HG03520 (cell line): ENCODE results near the gene CUEDC1.
"Not testable (repeated sequence)": the region's sequence is repeated elsewhere in the genome, so short reads cannot be mapped to it uniquely, and the experiment has no call there.

Experiments
- ATAC-seq: cut with Tn5 transposase; IDR thresholded peaks from one replicate; pipeline ENCODE4 v1.9.1; 2021; ENCODE audit warnings: mild to moderate bottlenecking, moderate library complexity; ENCODE audit not compliant: unreplicated experiment

CUEDC1 gene

DNA sequence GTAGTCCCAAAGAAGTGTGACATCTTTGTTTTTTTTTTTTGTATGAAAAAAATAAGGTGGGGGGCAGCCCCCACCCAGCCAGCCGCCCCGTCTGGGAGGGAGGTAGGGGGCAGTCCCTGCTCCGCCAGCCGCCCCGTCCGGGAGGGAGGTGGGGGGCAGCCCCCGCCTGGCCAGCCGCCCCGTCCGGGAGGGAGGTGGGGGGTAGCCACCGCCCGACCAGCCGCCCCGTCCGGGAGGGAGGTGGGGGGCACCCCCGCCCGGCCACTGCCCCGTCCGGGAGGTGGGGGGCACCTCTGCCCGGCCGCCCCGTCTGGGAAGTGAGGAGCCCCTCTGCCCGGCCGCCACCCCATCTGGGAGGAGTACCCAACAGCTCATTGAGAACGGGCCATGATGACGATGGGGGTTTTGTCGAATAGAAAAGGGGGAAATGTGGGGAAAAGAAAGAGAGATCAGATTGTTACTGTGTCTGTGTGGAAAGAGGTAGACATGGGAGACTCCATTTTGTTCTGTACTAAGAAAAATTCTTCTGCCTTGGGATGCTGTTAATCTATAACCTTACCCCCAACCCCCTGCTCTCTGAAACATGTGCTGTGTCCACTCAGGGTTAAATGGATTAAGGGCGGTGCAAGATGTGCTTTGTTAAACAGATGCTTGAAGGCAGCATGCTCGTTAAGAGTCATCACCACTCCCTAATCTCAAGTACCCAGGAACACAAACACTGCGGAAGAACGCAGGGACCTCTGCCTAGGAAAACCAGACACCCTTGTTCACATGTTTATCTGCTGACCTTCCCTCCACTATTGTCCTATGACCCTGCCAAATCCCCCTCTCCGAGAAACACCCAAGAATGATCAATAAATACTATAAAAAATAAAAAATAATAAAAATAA lies 108.9 kb downstream of the CUEDC1 start:
- not testable (repeated sequence) for ATAC-seq

DNA sequence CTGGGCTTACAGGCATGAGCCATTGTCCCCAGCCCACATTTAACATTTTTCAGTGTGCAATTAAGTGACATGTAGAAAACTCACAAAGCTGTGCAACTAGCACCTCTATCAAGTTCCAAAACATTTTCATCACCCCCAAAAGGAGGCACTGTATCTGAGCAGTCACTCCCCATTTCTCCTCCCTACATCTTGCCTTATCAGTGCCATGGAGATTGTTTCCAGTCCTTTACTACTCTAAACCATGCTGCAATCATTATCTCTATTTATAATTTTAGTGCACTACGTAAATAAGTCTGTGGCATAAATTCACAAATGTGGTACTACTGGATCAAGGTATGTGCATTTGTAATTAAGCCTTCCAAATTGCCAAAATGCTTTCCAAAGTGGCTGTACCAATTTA lies 112.9 kb downstream of the CUEDC1 start:
- no peak for ATAC-seq

DNA sequence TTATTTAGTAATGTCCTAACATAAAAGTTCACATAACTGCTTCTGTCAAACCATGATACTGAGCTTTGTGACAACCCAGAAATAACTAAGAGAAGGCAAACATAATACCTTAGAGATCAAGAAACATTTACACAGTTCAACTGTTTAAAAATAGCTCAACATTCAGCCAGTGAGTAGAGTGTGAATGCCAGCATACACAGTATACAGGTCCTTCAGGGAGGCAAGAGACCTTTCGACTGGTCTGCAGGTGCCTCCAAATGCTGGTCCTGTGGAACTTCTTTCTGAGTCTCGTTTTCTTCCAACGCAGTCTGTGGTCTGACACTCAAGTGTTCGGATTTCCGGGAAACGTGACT lies 115.7 kb downstream of the CUEDC1 start:
- ATAC-seq = no peak

DNA sequence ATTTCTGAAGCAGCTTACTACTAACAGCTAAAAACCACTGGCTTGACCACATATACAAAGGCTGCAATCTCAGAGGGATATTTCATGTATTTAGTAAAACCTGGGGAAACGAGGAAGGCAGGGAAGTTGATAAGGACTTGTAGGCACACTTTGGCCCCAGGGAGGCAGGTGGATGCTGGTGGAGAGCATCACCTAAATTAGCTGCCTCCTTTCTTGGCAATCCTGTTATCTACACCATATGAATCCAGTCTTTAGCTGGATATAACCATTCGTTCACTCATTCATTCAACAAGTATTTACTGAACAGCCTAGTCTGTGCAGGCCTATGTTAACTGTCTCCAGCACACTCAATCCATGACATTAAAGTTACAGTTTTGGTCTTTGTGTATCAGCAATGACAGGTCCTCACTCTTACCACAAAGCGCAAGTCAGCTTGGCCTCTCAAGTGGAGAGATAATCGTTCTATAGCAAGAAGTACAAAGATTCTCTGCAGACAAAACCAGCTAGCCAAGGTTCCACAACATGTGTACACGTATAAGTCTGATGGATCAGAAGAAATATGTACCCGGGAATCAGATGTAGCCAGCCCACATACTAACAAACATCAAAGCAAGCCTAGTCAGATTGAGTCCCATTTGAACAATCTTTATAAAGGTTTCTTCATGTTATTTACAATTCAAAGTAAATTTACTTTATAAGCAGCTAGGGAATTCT lies 116.2 kb downstream of the CUEDC1 start:
- no peak for ATAC-seq

DNA sequence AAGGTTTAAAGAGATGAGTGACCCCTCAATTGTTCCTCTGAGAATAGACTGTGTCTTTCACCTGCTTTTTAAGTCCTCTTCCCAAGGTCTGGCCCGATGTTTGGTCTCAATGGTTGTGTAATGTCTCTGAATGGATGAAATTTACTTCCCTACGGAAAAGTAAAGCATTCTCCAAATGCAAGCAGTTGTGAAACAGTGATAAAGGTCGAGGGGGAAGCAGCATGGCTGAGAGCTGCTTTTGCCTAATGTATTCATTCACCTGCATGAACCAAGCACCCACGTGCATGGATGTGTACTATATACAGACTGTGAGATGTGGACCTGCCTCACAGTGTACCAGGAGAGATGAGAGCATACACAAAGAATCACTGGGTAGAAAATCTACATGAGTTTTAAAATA lies 116.8 kb downstream of the CUEDC1 start:
- no peak for ATAC-seq

DNA sequence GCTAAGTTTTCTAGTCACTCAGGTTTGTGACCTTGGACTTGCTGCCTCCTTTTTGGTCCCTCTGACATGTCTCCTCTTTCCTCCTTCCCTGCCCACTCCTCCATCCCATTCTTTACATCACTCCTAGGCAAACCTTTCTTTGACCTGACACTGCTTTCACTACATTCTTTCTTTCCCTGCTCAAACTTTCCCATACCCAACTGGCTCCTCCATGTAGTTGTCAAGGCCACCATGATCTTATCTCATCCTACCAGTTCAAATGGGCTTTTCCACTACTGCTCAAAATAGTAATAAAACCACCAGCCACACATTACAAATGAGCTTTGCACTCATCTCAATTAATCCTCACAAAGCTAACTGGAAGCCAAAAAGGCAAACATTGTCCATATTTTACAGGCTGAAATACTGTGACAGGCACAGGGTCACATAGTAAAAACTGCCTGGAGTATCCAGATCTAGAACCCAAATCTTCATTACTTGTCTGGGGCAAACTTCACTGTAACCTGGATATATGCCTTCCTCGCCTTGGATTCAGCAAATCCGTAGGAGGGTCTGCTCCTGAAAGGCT lies 119.8 kb downstream of the CUEDC1 start:
- ATAC-seq = no peak

DNA sequence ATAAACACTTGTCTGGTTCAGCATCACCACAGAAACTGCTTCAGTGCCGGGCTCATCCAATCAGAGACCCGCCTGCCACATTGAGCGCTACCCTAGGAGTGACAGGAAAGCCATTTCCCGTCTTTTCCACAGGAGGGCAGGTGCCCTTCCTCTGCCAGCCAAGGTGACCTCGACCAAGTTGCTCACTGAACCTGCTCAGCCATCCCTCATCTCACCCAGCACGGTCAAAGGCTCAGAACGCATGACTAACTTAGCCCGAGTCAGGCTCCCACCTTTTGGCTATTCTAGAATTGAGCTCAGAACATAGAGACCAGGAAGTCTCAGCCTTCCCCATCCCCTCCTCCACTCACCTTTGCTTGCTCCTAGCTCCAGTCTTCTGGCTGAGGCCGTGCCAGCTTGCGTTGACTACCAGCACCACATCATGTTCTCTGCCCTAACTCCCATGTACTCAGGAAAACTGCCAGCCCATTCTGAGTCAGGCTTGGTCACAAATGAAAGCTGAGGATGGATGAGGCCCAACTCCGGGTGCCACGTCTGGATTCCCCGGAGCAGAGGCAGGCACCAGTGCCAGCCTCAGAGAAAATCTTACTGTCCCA lies 121.0 kb downstream of the CUEDC1 start:
- ATAC-seq = no peak

DNA sequence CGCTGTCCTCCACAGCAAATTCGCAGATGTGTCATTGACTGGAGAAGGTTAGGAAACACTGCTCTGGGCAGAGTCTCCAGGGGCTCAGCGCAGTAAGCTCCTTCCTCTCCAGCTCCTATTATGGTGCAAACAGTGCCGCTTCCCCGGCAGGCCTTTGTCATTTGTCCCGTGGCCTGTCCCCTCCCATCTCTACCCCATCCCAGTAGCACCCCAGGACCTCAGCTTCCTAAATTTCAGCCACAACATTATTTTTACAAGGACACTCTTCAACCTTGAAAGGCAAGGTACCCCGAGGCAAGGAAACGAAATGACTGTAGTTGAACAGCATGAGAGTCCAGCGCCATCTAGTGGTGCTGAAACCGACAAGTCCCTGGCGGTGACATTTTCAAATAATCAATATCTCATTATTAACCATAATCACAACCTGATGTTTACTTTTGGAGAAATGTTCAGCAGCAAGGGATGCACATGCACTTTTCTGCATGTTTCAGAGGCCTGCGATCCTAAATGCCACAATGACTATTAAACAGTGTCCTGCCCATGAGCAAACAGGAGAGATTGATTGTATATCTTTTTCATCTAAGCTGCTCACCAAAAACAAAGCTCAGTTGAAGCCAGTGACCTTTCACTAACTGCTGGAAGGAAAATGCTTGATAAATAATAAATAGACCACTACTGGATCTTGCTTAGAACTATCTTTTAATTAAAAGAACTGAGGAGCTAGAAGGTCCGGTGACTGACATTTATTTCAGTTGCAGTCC lies 121.9 kb downstream of the CUEDC1 start:
- no peak for ATAC-seq

DNA sequence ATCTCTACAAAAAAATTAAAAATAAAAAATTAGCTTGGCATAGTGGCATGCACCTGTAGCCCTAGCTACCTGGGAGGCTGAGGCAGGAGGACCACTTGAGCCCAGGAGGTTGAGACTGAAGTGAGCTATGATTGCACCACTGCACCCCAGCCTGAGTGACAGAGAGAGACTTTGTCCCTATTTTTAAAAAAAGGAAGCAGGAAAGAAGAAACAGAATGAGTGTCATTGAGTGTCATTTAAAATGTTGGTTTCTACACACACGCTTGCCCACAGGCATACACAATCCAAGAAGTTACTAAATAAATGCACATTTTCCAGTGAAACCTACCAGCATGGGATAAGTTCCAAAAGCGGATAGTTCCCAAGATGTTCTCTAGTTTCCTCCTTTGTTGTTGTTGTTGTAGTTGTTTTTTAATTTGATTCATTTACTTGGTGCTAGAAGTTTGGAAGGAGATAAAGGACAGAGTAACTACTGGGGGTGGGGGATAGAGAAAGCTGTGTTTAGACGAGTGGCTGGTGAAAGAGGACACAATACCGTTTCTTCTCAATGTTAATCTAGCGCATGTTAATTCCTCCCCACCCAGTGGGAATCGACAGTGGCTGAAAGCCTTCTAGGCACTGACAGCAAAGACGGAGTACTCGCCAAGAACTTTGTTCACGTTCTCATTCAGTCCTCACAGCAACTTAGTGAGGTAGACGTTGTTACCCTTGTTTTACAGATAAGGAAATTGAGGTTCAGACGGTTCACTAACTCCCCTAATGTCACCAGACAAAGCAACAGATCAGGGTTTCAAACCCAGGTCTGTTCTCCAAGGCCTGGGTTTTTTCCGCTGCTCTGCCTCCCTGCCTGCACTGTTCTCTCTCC lies 122.7 kb downstream of the CUEDC1 start:
- no peak for ATAC-seq

DNA sequence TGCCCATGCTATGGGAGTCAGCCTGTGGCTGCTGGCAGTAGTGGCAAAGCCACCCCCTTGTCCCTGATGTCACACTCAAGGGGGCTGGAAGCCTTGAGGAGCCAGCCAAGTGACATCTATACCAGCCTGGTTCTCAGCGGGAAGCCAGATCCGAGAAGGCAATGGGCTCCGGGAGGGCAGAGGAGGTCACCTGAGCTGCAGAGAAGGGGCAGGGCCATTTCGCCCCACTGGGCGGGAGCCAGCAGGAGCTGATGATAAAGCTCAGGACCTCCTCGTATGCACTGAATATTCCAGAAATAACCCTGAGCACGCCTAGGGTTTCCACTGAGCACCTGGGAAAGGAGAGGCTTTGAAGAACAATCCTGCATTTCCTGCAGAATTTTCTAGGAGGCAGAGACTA lies 124.3 kb downstream of the CUEDC1 start:
- ATAC-seq = no peak

DNA sequence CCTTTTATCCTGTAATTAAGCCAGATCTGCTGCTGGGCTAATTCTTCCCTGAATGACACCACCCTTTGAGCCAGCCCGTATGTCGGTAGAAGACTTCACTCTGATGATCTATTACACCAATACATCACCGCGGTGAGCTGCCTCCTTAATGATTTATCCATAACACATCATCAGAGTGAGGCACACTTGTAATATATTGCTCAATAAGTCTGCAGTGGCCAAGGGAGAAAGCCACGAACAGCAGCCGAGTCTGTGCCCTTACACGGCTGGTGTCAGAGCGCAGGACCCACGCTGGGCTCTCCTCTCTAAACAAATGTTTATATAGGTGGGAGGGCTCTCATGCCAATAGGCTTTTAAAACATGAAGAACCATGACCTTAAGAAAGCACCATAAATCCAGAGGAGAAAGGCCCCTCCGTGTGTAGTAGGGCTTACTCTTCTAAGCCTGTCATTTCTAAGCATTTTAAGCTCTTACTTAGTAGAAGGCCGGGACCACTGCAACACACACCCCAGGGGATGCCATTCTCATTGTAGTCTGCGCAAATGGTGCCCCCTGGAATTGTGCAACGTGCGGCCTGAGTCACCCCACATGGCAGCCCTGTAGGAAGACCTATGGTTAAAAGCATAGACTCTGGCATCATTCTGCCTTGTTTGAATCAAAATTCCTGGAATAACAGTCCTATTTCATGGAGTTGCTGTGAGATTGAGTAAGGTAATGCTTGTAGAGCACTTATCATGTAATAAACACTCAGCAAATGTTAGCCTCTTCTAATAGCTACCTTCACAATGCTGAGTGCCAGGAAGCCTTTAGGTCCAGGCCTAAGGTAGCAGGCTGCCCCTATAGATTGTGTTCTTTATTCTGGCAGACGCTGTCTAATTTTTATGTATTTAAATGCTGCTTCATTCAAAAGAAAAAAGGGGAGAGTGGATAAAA lies 131.5 kb downstream of the CUEDC1 start:
- ATAC-seq = no peak

DNA sequence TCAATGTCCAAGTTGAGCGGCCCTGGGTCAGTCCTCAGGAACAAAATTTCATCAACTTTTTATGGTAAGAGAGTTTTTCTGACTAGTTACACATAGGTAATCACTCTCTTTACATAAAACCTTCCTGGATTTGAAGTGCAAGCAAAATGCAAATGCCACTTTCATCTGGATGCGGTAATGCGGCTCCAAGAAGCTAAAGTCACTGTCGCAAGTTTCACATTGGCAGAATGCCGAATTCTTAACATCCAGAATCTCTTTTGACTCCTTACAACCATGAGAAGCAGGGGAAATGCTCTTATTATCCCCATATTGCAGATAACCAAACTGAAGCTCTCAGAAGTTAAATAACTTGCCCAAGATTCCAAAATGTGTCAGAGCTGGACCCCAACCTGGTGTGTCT lies 135.3 kb downstream of the CUEDC1 start:
- no peak for ATAC-seq

DNA sequence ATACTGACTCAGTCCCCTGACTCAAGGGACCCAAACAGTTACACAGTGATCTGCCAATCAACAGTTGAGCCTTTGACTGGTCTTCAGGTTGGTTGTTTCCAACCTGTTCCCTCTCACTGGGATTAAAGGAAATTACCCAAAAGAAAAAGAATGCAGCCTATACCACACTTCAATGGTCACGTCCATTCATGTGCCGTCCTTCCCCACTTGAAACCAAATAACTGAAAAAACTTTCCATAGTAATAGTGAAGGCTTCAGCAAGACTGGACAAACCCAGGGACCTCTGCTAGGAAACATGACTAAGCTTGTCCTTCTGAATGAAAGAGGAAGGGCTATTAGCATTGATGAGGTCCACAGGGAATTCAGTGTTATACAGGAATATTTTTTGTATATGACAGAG lies 135.9 kb downstream of the CUEDC1 start:
- ATAC-seq = no peak

DNA sequence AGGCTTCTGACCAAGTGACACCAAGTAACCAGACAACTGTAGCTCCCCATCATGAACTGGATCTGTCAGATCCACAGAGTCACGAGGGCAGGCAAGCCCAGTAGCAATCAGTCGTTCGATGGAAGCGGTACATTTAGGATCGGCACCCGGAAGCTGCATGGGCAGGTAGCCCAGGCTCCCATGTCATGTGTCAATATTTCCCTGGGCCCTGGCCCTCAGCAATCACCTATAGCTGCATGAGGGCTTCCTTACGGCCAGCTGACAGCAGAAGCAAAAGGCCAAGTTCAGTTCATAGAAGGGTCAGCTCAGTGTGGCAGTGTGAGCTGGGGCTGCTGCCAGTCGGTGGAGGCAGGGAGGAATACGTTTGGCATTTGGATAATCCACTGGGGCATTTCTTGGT lies 137.1 kb downstream of the CUEDC1 start:
- ATAC-seq = no peak

DNA sequence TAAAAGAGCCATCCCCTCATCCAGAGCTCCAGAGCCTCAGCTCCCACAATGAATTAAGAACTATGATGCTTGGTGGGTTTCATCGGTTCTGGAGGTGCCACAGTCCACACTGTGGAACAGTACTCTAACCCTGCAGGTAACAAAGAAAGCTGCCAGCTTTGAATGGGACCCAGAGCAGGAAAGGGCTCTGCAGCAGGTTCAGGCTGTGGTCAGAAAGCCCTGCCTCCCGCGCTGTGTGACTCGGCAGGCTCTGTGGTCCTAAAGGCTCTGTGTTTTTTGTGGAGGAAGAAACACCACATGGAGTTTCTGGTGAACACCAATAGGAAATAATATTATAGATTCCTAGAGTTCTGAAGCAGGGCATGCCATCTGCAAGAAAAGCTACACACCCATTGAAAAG lies 137.9 kb downstream of the CUEDC1 start:
- no peak for ATAC-seq

DNA sequence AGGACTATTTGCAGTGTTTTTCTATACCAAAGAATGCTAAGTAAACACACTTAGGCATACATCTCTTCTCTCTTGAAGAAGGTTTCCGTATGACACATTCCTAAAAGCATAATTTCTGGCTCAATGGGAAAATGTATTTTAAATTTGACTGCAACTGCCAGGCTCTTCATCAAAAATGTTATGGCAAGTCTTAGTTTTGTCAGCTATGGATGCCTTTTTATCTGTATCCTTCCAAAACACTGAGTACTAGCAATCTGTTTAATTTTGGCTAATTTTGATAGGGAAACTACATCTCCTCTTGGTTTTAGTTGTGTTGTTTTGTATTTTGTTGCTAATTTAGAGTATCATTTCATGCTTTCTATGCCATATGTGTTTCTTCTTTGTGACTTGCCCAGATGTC lies 140.8 kb downstream of the CUEDC1 start:
- ATAC-seq = no peak

DNA sequence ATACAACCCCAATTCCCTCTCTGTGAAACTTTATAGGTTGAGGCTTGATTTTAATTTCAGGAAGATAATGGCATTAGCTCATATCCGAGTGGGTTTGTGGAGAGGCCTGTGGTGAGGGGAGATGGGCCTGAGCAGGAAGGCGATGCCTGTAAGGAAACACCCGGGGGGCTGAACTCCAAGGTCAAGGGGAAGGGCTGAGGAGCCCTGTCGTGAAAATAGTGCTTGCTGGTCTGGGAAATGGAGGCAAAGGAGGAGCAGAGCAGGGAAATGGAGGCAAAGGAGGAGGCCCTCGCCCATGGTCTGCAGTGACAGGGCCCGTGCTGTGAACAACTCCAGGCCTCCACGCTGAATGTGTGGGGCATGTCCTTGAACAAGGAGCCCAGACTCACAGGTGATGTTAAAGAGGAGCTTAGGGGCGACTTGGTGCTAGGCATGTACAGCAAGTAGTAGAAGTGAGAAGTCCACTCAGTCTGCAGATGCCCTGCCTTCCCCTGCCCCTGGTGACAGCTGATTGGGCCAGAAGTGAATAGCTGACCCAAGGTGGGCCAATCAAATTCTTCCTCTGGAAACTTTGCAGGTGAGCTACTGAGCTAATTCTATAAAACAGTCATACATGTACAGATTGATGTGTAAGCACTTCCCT lies 143.5 kb downstream of the CUEDC1 start:
- no peak for ATAC-seq
